SJCRH30 (cell line): Measurements from ENCODE around the gene GCKR. TPM values are rescaled to one million over a fixed set of nuclear protein-coding genes. Genes with fewer than 3 reads are reported as not detected.

Source experiments
- DNase-seq, 2 experiments: peaks; one replicate each; pipeline ENCODE4 v3.0.0-alpha.2; 2015 to 2020
- H3K27ac ChIP-seq: fragments of 250-450 bp; sonication (Bioruptor Pico); 2 replicates; pipeline ENCODE4 v1.5.1; 2020; ENCODE audit warnings: mild to moderate bottlenecking, moderate library complexity
- H3K27me3 ChIP-seq: fragments of 250-450 bp; sonication (Bioruptor Pico); 2 replicates; pipeline ENCODE4 v1.5.1; 2020; ENCODE audit warnings: mild to moderate bottlenecking, moderate library complexity
- H3K36me3 ChIP-seq: fragments of 250-450 bp; sonication (Bioruptor Pico); 2 replicates; pipeline ENCODE4 v1.5.1; 2020; ENCODE audit warnings: mild to moderate bottlenecking, moderate library complexity
- H3K4me1 ChIP-seq: fragments of 250-450 bp; sonication (Bioruptor Pico); 2 replicates; pipeline ENCODE4 v1.5.1; 2020; ENCODE audit warnings: mild to moderate bottlenecking, moderate library complexity
- H3K4me3 ChIP-seq: fragments of 250-450 bp; sonication (Bioruptor Pico); 2 replicates; pipeline ENCODE4 v1.5.1; 2020; ENCODE audit warnings: mild to moderate bottlenecking, moderate library complexity
- H3K9me3 ChIP-seq: fragments of 250-450 bp; sonication (Bioruptor Pico); replicated peaks from 2 replicates; pipeline ENCODE4 v1.5.1; 2020; ENCODE audit warnings: mild to moderate bottlenecking, moderate library complexity
- total RNA-seq: library from RNA; depleted of rRNA; stranded (reverse); fragments of >200 nt; shearing (Covaris generic); gene quantifications from 2 replicates; pipeline ENCODE4 v1.2.3, GENCODE V29; 2014; rRNA removed

GCKR gene, protein sequence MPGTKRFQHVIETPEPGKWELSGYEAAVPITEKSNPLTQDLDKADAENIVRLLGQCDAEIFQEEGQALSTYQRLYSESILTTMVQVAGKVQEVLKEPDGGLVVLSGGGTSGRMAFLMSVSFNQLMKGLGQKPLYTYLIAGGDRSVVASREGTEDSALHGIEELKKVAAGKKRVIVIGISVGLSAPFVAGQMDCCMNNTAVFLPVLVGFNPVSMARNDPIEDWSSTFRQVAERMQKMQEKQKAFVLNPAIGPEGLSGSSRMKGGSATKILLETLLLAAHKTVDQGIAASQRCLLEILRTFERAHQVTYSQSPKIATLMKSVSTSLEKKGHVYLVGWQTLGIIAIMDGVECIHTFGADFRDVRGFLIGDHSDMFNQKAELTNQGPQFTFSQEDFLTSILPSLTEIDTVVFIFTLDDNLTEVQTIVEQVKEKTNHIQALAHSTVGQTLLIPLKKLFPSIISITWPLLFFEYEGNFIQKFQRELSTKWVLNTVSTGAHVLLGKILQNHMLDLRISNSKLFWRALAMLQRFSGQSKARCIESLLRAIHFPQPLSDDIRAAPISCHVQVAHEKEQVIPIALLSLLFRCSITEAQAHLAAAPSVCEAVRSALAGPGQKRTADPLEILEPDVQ
- total RNA-seq: not detected in 2 replicates

DNA sequence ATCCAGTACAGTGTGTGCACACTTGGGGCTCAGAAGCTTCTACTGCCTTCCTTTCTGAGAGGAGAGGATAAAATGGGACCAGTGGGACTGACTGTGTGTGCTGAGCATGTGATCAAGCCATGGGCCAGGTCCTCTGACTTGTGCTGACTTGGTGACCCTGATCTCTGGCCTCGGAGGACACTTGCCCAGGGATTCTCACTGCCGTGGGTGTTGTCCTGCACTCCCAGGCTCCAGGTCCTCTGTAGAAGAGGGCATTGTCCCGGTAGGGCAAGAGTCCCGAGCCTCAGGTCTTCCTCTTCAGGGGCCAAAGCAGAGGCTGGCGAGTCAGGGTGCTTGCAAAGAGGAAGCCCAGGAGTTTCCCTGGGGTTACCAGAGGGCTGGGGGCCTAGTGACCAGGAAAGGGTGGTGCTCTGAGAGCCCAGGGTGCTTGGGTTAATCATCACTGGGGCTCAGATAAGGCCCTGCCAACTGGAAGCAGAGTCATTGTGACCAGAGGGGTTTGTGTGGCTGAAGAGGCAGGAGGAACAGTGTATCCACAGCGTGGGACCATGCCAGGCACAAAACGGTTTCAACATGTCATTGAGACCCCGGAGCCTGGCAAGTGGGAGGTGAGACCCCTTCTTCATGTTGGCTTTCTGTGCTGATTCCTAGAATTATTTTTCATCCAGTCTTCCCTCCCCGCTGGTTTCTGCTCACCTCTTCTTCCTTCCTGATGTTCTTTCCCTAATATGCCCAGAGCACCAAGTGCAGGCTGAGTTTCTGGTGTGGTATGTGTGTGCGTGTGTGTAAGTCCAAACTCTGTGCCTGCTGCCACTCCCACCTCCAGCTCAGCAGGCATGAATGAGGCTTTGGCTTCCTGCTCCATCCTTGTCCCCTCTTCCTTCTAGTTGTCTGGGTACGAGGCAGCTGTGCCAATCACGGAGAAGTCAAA, at the start of gene GCKR:
GCKR (plus strand) TSS at position 483 of the 931 bp plus-strand sequence; CDS start at position 549, 66 bp downstream.
- Histone ChIP-seq H3K9me3 (no peaks in the 10 kb centered on the region), H3K27me3 (peaks cover 14% of the 10 kb centered on the region), H3K4me3 (peak within 1 kb of the TSS; percentile 61; the same call in 1 of the 2 replicates), H3K4me1 (peaks cover 3% of the 10 kb centered on the region; the same call in 1 of the 2 replicates), H3K27ac (no peak within 1 kb of the TSS), H3K36me3 (no peaks in the 10 kb centered on the region)
- no peak for DNase-seq

DNA sequence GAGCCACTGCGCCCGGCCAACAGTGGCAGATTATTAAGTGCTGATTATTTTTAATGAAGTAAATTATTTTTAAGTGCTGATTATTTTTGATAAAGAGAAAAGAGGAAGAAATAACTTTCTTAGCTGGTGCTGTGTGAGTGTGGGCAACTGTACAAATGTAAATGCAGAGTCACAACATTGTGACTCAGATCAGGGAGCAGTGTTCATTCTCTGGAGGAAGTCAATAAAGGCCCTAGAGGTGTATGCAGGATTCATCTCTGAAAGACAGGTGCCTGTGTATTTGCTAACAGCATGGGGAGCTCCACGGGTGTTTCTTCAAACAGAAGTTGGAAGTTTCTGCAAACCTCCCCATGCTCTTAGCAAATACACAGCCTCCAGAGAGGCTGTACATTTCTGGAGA, 48.3 kb upstream of the GCKR start:
- H3K4me1 ChIP-seq: no peaks in the 10 kb centered on the region
- H3K27me3 ChIP-seq: no peaks in the 10 kb centered on the region
- H3K4me3 ChIP-seq: no peak overlapping the region
- H3K9me3 ChIP-seq: no peaks in the 10 kb centered on the region
- no peak overlapping the region for H3K27ac ChIP-seq
- no peak for DNase-seq
- H3K36me3 ChIP-seq: peaks cover 3% of the 10 kb centered on the region; the same call in 1 of the 2 replicates

- Histone ChIP-seq H3K27ac (no peak overlapping the region), H3K4me3 (no peak overlapping the region), H3K9me3 (no peaks in the 10 kb centered on the region), H3K36me3 (peaks cover 3% of the 10 kb centered on the region; the same call in 1 of the 2 replicates), H3K4me1 (no peaks in the 10 kb centered on the region), H3K27me3 (0 out of 2 replicates have a peak, but pooled peaks cover 2% of the 10 kb centered on the region)
- DNase-seq: no peak
These were observed 45.5 kb upstream of the GCKR start for GRCh38 chr2:27451095-27451494.

GRCh38 chr2:27453968-27454367, 42.7 kb upstream of the GCKR start:
- no peak for DNase-seq
- H3K36me3 ChIP-seq: no peaks in the 10 kb centered on the region
- no peak overlapping the region for H3K27ac ChIP-seq

GRCh38 chr2:27461118-27461517, 35.5 kb upstream of the GCKR start:
- H3K36me3 ChIP-seq: no peaks in the 10 kb centered on the region

More at GRCh38 chr2:27453968-27454367, 42.7 kb upstream of the GCKR start:
- H3K9me3 ChIP-seq: no peaks in the 10 kb centered on the region
- no peaks in the 10 kb centered on the region for H3K4me1 ChIP-seq
- no peak overlapping the region for H3K4me3 ChIP-seq
- 0 out of 2 replicates have a peak, but pooled peaks cover 2% of the 10 kb centered on the region for H3K27me3 ChIP-seq

GRCh38 chr2:27464443-27464842, 32.2 kb upstream of the GCKR start:
- Histone ChIP-seq H3K27me3 (no peaks in the 10 kb centered on the region; the same call in 1 of the 2 replicates), H3K36me3 (no peaks in the 10 kb centered on the region), H3K4me1 (no peaks in the 10 kb centered on the region), H3K9me3 (no peaks in the 10 kb centered on the region), H3K27ac (no peak overlapping the region), H3K4me3 (no peak overlapping the region)
- DNase-seq: no peak

More at GRCh38 chr2:27461118-27461517, 35.5 kb upstream of the GCKR start:
- H3K4me1 ChIP-seq: no peaks in the 10 kb centered on the region
- H3K27me3 ChIP-seq: no peaks in the 10 kb centered on the region; the same call in 1 of the 2 replicates
- H3K4me3 ChIP-seq: no peak overlapping the region
- no peak for DNase-seq
- H3K9me3 ChIP-seq: no peaks in the 10 kb centered on the region
- H3K27ac ChIP-seq: no peak overlapping the region

GRCh38 chr2:27471961-27472360, 24.7 kb upstream of the GCKR start:
- Histone ChIP-seq H3K4me3 (no peak overlapping the region), H3K27ac (no peak overlapping the region), H3K36me3 (peaks cover 5% of the 10 kb centered on the region), H3K9me3 (no peaks in the 10 kb centered on the region), H3K4me1 (no peaks in the 10 kb centered on the region), H3K27me3 (peaks cover 3% of the 10 kb centered on the region; the same call in 1 of the 2 replicates)
- DNase-seq: no peak

GRCh38 chr2:27485496-27485895, 11.1 kb upstream of the GCKR start:
- DNase-seq: no peak
- Histone ChIP-seq H3K36me3 (no peaks in the 10 kb centered on the region; the same call in 1 of the 2 replicates), H3K4me3 (no peak overlapping the region), H3K9me3 (no peaks in the 10 kb centered on the region), H3K4me1 (no peaks in the 10 kb centered on the region), H3K27ac (no peak overlapping the region), H3K27me3 (no peaks in the 10 kb centered on the region; the same call in 1 of the 2 replicates)

DNA sequence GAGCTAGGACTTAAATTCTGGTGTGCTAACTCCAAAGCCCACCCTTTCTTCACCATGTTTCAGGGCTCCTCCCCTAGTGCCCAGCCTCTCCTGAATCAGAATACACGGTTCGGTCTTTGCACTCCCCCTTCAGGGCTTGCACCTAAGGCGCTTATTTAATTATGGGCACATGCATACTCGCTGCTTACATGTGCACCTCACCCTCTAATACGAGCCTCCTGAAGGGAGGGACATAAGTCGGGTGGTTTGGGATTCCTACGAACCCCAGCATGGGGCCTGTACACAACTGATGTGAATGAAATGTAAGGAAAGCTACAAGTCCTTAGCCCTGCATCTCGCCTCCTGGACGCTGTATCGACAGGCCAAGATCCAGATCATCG, 7.5 kb upstream of the GCKR start:
- no peaks in the 10 kb centered on the region; the same call in 1 of the 2 replicates for H3K36me3 ChIP-seq
- H3K27me3 ChIP-seq: no peaks in the 10 kb centered on the region
- no peaks in the 10 kb centered on the region for H3K9me3 ChIP-seq
- no peaks in the 10 kb centered on the region for H3K4me1 ChIP-seq
- peak; percentile 5 to 22 for DNase-seq
- no peak overlapping the region for H3K27ac ChIP-seq
- H3K4me3 ChIP-seq: peak overlapping the region; percentile 58

DNA sequence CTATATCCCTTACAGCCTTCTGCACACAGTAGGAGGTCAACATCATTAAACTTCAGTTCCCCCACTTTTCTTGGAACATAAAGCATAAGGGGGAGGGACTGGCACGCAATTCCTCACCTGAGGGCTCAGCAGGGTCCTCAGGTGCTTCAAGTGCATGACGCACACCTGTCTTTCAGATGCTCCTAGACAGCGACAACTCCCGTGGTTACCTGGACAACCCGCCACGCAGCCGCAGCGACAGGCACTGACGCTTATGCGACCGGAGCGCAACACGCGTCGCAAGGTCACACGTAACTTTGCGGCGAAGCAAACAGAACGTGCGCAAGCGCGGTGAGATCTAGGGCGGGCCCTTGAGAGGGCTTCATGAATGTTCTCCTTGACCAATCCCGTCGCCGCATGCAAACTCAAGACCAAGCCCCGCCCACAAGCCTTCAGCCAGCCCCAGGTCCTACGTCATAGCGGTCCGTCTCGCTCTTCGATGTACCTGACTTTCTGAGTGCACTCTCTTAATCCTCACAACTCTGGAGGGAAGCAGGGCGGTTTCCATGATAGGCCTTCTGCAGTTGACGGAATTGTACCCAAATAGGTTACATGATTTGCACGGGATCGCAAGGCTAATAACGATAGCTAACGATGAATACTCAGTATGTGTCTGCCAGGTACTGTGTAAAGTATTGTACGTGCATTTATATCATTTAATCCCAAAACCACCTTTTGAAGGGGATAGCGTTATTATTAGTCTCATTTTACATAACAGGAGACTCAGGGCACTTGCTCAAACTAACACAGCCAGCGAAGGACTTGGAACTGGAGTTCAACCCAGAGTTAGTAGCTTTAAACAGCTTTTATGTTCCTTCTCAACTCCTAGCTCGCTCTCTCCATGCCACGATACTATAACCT, 6.9 kb upstream of the GCKR start, which contains the start of gene IFT172:
IFT172 (minus strand) TSS at position 246 of the 900 bp plus-strand sequence; CDS start at position 156, 90 bp downstream.
- DNase-seq: peak; percentile 96 to 98
- Histone ChIP-seq H3K9me3 (no peaks in the 10 kb centered on the region), H3K36me3 (no peaks in the 10 kb centered on the region), H3K27ac (no peak within 1 kb of the TSS), H3K4me1 (no peaks in the 10 kb centered on the region), H3K27me3 (no peaks in the 10 kb centered on the region), H3K4me3 (peak within 1 kb of the TSS; percentile 58)

GRCh38 chr2:27492557-27492956, 4.1 kb upstream of the GCKR start:
- Histone ChIP-seq H3K36me3 (no peaks in the 10 kb centered on the region), H3K27me3 (peaks cover 14% of the 10 kb centered on the region), H3K4me3 (no peak overlapping the region), H3K9me3 (no peaks in the 10 kb centered on the region), H3K27ac (no peak overlapping the region), H3K4me1 (no peaks in the 10 kb centered on the region)
- DNase-seq: no peak

DNA sequence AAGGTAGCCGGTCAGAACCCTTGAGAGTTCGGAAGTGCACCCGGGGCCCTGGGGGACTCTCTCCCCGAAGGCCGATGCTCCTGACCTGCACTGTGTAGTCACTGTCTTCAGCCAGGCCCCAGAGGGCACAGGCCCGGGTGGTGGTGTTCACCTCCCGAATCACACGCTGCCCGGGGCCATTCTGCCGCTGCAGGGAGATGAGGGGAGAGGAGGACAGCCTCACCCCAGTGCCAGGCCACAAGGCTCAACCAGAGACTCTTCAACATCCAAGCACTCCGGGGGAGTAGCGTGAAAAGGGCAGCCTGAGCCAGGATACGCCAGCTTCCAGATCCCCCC, 2.7 kb upstream of the GCKR start:
- peaks cover 14% of the 10 kb centered on the region for H3K27me3 ChIP-seq
- no peaks in the 10 kb centered on the region for H3K9me3 ChIP-seq
- H3K4me3 ChIP-seq: no peak overlapping the region
- H3K27ac ChIP-seq: no peak overlapping the region
- DNase-seq: no peak
- no peaks in the 10 kb centered on the region for H3K36me3 ChIP-seq
- H3K4me1 ChIP-seq: no peaks in the 10 kb centered on the region

DNA sequence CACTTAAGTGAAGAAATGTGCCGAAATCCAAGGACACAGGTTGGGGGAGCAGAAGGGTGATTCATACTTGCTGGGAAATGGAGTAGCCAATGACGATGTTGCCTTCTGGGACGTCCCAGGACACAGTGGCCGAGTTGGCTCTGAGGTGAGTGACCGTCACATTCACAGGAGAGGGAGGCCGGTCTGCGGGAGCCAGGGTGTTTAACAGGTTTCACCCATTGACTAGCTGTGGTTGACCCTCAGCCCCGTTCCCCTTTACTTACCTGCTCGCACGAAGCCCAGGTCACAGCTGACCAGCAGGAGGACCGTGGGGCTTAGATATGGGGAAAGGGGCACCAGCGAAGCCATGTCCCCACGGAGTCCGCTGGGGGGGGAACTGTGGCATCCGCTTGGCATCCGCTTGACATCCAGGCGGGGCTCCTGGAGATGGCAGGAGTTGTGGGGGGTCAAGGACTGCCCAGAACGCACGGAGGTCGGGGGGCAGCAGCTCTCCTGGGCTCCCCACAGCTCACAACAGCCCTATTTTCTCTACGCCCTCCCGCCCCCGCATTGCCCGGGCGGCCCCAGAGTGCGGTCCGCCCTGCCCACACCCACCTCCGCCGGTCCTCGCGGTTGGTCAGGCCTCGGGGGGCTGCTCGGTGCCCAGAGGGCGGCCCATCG, 2.2 kb upstream of the GCKR start:
- Histone ChIP-seq H3K9me3 (no peaks in the 10 kb centered on the region), H3K27me3 (peaks cover 14% of the 10 kb centered on the region), H3K4me1 (no peaks in the 10 kb centered on the region), H3K36me3 (no peaks in the 10 kb centered on the region), H3K27ac (no peak overlapping the region), H3K4me3 (peak overlapping the region; percentile 61)
- no peak for DNase-seq
